GM21529 (cell line): ENCODE data around the gene CMC4.

Source experiments
- ATAC-seq: cut with Tn5 transposase; IDR thresholded peaks from one replicate; pipeline ENCODE4 v1.9.1; 2021; ENCODE audit not compliant: unreplicated experiment

Gene CMC4

DNA sequence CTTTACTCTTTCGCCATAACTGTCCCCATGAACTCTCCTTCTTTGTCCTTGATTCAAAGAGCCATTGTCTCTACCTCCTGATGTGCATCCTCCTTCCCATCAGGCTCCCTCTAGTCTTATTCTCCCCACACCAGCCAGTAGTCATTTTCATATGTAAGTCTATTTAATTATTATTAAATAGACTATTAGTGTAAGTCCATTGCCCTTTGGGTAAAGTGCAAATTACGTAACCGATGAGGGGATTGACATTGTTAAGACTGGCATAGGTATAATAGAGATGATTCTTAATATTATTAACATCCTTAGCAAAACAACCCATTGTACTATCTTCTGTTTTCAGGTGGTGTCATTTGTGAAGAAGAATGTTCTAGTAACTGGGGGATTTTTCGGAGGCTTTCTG lies 16.7 kb downstream of the CMC4 start:
- ATAC-seq = no peak

DNA sequence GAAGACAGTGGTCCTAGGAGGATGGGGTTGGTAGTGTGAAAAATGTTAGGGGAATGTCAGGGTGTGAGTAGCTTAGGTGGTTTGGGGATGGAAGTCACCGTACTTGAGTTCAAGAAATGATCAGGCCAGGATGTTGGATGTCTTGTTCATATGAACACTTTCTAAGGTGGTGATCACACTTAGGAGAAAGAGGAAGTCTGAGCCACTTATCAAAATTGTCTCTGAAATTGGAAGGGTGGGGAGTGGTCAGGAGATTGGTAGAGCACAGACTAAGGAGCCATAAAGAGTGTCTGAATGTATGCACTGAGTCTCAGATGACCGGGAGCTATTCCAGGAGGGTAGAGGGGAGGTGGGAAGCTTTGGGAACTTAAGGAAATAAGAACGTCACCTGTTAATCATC lies 17.3 kb downstream of the CMC4 start:
- no peak for ATAC-seq

DNA sequence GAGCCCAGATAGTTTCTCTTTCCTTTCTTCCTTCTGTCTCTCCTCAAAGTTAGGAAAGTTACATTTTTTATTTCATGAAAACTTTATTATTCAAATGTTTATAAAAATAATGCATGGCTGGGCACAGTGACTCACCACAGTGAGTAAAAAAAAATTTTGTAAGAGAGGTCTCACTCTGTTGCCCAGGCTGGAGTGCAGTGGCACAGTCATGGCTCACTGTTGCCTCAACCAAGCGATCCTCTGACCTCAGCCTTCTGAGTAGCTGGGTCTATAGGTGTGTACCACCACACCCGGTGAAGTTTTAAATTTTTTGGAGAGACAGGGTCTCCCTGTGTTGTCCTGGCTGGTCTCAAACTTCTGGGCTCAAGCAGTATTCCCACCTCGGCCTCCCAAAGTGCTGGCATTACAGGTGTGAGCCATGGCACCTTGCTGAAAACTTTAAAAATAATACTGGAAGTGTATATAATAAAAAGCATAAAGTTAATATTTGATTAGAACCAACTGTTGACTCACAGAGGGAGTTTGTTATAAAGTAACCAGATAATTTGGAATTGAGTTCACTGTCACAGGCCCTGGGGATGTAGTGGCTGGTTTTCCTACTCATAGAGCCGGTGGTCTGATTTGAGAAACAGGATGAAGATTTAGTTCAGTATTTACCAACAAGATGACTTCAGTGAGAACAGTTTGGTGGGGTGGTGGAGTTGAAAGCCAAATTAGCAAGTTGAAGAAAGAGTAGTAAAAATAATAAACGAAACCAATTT lies 18.0 kb downstream of the CMC4 start:
- ATAC-seq = no peak

DNA sequence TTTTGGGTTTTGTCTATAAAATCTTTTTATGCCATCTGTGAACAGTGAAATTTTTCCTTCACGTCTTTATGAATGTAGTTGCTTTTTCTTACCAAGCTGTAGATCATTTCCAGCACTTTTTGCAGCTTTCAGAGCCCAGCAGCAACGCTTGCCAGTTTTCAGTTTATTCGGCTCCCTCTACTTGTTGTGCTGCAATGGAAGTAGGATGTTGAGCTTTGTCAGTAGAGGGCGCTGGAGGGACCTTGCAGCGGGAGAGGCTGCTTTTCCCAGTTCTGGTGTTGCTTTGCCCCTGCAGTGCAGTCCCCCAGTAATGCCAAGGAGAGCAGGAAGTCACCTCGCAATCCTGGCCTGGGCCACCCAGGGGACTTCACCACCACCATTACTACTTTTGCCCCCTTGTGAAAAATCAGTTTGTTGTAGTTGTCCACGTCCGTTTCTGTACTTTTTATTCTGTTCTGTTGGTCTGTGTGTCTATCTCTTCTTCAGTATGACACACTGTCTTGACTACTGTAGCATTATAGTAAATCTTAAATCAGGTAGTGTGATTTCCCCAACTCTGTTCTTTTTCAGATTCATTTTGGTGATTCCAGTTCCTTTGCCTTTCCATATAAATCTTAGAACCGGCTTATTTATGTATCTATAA lies 21.8 kb downstream of the CMC4 start:
- ATAC-seq = no peak

DNA sequence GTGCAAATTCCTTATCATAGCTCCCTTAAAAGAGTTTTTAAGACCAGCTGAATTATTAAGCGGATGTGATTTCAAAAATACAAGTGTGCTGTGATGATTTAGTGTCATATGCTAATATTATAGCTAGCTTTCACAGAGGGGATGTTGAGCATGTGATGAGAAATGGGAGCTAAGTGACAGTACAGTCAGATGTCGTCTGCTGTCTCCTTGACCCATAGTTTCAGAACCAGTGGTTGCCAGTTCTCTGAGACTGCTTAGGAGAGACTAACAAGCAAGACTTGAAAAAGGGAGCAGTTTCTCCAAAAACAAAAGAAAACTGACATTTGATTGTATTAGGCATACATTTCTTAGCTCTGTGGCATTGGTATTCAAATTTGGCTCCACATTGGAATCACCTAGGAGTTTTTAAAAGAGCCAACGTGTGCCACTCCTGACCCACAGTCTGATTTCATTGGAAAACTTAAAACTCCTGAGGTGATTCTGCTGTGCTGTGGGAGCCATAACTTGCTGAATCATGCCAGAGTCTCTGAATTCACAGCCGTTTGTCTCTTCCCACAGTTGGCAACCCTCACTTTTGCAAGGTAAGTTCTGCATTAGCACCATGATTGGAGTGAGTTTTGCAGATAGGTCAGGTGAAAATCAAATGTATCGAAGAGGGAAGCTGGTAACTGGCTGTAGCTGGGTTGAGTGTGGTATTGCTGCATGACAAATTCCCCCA lies 24.0 kb downstream of the CMC4 start:
- no peak for ATAC-seq

DNA sequence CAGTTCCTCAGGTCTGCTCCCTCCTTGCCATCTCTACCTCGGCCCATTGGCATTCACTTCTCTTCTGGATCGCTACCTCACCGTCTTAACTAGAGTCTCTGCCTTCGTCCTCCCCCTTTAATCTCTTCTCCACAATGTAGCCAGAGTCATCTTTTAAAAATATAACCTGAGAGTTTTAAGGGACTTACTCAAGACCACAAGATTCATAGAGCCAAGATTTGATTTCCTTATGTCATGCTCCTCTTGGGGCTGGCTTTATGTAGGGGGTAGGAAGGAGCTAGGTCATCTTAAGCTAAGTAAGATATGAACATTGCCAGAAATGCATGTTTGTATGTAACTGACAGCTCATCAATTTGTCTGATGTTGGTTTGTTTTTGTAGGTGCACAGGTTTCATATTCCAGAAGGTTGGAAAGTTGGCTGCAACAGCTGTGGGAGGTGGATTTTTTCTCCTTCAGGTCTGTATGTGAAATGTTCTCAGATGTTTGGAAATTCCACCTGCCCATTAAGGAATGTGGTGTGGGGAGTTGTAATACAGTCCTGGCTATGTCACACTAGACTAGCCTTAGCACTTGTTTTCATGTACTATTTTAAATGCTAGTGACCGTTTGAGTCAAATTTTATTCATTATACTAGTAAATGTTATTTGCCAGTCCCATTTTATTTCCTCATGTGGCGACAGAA lies 24.7 kb downstream of the CMC4 start:
- no peak for ATAC-seq

DNA sequence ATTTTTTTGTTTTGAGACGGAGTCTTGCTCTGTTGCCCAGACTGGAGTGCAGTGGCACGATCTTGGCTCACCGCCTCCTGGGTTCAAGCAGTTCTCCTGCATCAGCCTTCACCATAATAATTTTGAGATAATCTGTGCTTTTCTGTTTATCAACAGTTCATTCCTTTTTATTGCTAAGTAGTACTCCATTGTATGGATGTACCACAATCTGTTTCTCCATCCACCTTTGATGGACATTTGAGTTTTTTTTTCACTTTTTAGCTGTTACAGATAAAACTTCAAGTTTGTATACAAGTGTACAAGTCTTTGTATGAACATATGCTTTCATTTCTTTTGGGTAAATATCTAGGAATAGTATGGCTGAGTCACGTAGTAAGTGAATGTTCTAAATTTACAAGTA lies 35.2 kb downstream of the CMC4 start:
- no peak for ATAC-seq

DNA sequence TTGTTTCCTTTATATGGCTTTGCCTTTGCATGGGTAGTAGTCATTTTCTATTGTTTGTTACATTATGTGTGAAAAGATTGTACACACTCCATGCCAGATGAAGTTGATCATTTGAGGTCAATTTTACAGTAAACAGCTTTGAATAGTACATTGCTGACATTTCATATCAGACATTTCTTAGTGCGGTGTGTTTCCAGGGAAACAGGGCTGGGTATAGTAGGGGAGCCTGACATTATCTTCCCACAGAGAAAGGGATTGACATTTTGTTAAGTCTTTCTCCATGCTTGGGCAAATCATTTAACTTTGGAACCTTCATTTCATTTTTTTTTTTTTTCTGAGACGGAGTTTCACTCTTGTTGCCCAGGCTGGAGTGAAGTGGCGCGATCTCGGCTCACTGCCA lies 39.3 kb downstream of the CMC4 start:
- no peak for ATAC-seq

DNA sequence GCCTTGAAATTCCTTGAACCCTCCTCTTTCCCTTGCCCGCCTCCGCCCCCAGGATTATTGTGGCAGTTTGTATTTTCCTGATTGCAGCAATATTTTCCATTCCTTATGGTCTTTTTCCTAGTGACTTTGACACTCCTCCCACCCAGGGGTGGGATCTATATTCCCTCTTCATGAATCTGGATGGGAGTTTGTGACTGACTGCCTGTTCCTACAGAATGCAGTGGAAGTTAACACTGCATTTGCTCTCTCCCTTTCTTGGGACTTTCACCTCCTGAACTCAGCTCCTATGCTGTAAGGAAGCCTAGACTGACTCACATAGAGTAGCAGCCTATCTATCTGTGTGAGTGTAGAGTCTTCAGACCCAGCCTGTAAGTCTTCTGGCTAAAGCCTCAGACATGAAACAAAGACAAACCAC lies 42.1 kb downstream of the CMC4 start:
- no peak for ATAC-seq

DNA sequence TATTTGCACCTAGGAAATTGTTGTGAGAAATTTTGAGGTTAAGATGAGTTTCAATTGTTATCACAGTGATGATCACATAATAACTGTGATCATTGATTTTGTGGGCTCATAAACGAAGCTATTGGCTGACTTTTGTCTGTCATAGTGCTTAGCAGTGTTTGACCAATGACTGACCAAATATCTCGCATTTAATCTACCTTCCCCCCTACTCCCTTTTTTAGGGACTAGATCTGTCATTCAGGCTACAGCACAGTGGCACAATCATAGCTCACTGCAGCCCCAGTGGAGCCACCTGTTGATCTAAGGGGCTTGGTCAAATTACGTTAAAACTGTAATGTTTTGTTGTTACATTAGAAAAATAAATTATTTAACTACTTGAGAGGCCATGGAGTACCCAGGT lies 42.8 kb downstream of the CMC4 start:
- no peak for ATAC-seq

DNA sequence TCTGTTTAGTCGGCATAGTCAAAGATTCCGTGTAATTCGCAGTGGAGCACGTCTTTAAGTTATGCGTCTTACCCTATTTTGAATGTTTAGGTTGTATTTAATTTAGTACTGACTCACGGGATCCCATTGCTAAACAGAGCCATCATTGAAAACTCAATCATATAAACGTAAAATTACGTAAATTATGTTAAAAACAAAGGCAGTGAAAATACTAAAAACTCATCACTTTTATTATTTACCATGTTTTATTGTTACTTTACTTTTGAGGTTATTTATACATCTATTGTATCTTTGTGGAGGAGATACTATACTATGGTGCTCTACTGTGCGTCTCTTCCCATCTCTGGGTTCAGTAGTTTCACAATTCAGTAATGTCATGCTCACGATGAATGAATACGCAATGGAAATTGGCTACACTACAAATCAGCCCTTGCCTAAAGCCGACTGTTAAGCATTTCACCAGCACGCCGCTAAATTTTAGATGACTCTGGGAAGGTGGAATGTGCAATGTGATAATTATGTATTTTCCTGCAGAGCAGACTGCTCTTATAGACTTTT lies 43.3 kb downstream of the CMC4 start:
- no peak for ATAC-seq

DNA sequence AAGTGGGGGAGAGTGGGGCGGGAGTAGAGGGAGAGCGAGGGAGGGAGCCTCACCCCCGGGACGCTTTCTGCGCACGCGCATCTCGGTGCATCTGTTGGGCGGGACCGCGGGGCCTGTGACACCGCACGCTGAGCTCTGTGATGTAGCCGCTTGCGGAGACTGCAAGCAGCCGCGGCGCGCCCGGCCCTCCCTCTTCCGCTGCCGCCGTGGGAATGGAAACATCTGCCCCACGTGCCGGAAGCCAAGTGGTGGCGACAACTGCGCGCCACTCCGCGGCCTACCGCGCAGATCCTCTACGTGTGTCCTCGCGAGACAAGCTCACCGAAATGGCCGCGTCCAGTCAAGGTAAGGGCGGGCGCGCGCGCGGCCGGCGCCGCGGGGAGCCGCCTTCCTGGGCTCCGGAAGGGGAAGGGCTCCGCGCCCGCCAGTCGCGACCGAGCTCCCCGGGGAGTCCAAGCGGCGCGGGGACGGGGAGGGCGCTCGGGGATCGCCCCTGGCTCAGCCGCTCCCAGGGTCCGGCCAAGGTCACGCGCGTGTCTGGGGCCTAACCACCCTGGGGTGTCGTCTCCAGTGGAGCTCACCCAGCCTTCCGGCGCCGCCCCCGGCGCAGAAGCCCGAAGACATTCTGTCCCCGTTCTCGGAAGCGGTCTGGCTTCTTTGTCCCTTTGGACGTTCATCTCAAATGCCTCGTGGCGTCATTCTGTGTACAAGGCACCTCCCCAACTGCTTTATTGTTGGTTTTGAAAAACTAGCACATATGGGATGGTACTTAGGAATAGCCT lies 44.0 kb downstream of the CMC4 start, which contains the start of gene FUNDC2:
Gene FUNDC2, plus strand, starts transcription at position 118 of the 782 bp plus-strand sequence. Its CDS starts 95 bp downstream, at position 213.
- peak; percentile 87 for ATAC-seq

DNA sequence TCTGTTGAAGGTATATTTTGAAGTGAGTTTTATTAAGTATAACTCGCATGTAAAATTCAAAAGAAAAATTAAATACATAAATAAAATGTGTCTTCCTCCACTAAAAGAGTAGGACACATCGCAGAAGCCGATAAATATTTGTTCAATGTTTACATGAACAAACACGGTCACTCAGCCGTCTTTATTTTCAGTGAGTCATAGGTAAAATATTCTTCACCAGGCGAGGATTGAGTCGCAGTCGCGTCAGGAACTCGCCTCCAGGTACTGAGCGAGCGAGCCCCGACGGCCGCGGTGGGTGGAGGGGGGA lies 44.6 kb downstream of the CMC4 start:
- no peak for ATAC-seq

DNA sequence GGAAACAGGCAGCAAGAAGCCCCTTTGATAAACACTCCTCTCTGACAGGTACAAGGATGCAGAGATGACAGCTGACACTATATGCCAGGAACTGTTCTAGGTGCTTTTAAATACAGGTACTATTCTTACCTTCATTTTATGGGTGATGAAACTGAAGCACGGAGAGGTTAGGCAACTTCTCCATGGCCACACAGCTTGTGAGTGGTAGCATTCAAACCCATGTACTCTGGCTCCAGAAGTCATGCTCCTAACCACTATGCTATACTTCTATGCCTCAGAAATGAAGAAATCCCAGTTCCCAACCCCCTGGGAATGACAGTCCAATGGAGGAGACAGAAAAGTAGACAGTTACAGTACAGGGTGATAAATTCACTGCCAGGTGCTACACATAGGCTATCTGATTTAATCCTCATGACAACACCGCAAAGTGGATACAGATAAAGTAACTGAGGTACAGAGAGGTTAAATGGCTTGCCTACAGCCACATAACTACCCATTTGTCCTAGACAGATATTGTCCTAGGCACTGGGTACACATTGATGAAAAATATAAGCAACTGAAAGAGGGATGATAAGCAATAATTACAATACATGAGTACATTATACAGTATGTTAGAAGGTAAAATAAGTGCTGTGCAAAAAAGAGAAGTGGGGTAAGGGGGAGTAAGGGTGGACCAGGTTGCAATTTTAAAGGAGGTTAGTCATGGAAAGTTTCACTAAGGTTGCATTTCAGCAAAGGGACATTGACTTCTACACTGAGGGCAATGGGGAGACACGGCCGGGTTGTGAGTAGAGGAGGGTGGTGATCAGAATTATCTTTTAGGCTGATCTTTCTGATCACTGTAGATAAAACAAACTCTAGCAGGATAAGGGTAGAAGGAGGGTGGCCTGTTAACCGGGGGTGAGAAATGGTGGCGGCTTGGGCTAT lies 46.8 kb downstream of the CMC4 start:
- ATAC-seq = no peak

DNA sequence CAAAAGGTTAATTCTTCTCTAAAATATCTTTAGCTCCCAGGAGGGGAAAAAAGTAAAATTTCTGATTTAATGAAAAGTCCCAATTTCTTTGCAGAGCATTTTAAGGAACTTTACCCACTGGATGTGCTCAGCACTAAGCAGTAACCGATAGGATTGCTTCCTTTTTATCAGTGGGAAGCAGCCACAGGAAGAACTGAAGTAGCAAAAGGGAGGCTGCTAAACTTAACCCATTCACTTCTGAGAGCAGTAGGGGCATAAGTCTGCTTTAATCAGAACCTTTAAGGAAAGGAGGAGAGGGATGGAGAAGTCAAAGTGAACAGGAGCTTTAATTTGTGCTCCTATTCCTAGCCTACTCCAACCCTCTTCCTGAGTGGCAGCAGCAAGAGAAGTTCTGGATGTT lies 48.4 kb downstream of the CMC4 start, which contains the start of gene F8:
Gene F8, minus strand, starts transcription at position 139 of the 400 bp plus-strand sequence. CDS start 171 bp downstream, outside the sequence.
- ATAC-seq = no peak

DNA sequence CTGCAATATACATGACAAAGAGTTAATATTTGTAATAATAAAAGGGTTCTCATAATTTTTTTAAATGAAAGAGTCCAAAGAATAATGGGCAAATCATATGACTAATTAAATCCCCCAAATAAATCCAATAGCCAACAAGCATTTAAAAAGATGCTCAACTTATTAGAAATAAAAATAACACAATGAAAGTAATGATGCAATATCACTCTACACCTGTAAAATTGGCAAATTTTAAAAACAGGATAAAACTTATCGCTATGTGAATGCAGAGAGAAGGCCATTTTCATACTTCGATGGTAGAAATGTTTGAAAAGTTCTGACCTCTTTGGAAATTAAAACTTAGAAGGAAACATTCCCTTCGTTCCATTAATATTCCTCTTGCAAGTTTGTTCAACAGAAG lies 50.3 kb downstream of the CMC4 start:
- ATAC-seq = no peak
